ENCODE measurements around the gene MAP4K4. TPM values are rescaled to one million over a fixed set of nuclear protein-coding genes. Genes with fewer than 3 reads are reported as not detected.
A peak's percentile ranks its signal among the peaks of the same experiment; 100 is the strongest.

MAP4K4 gene
- total RNA-seq, 2 experiments from 2014 or later: 92.8 to 94.0 TPM

- Histone ChIP-seq H3K4me3 (ENCODE audit: low read length) (no peak overlapping the region), H3K4me1 (ENCODE audit: insufficient read depth, low read length) (peaks cover 34% of the 10 kb centered on the region), H3K9me3 (ENCODE audit: control insufficient read depth in 1 of 2, insufficient read depth in 1 of 2, low read length in 2 of 2) (no peaks in the 10 kb centered on the region), H3K27ac (ENCODE audit: low read depth in 1 of 2, low read length in 2 of 2) (no peak overlapping the region), H3K27me3 (ENCODE audit: control insufficient read depth in 1 of 2, insufficient read depth in 2 of 2, low read length in 2 of 2) (no peaks in the 10 kb centered on the region), H3K36me3 (ENCODE audit: insufficient read depth, low read length) (peaks cover 62% of the 10 kb centered on the region)
- H3K27me3 Mint-ChIP-seq: no peaks in the 10 kb centered on the region
- peak in 1 of 14 experiments; percentile 27 for DNase-seq
- no peak for ATAC-seq (ENCODE audit: poor library complexity)
- TF ChIP-seq CTCF (IDR thresholded peaks at IDR 0.05): peak; percentile 23
- H3K36me3 Mint-ChIP-seq (ENCODE audit: low read depth): peaks cover 84% of the 10 kb centered on the region
- intact Hi-C loops (cut with DNase I, micrococcal nuclease): loop anchor here in 1 of 2 experiments (2.0 kb wide), 1 partner anchor 489 kb away; no protein-coding TSS in a partner anchor
- peaks cover 46% of the 10 kb centered on the region for H3K4me1 Mint-ChIP-seq (ENCODE audit: low read depth)
- no peaks in the 10 kb centered on the region for H3K9me3 Mint-ChIP-seq
- H3K4me3 Mint-ChIP-seq: no peak overlapping the region
- H3K27ac Mint-ChIP-seq: no peak overlapping the region
- ChIA-PET CTCF (interaction anchor here (0.7 to 2.5 kb wide), 13 partner anchors 8 to 490 kb away, joined by 3 to 19 read pairs (median 4); partner anchors contain the start of gene MAP4K4), POLR2A (interaction anchor here (0.6 to 2.5 kb wide), 7 partner anchors 9 to 475 kb away, joined by 3 to 24 read pairs (median 4); no protein-coding TSS in a partner anchor)
Observed at GRCh38 chr2:101832114-101832513, 134.6 kb downstream of the MAP4K4 start.

- no peak for TF ChIP-seq CTCF (IDR thresholded peaks at IDR 0.05)
- H3K9me3 ChIP-seq (ENCODE audit: control insufficient read depth in 1 of 2, insufficient read depth in 1 of 2, low read length in 2 of 2): no peaks in the 10 kb centered on the region
- peaks cover 21% of the 10 kb centered on the region for H3K4me1 ChIP-seq (ENCODE audit: insufficient read depth, low read length)
- H3K27me3 Mint-ChIP-seq: no peaks in the 10 kb centered on the region
- DNase-seq: no peak
- H3K36me3 Mint-ChIP-seq (ENCODE audit: low read depth): peaks cover 84% of the 10 kb centered on the region
- ChIA-PET POLR2A (no interaction called here), CTCF (interaction anchor here (1.0 kb wide), 1 partner anchor 415 kb away, joined by 3 read pairs; no protein-coding TSS in a partner anchor)
- H3K27ac ChIP-seq (ENCODE audit: low read depth in 1 of 2, low read length in 2 of 2): no peak overlapping the region
- H3K4me3 ChIP-seq (ENCODE audit: low read length): no peak overlapping the region
- H3K4me3 Mint-ChIP-seq: no peak overlapping the region
- no peaks in the 10 kb centered on the region for H3K9me3 Mint-ChIP-seq
- peak overlapping the region; percentile 6 for H3K27ac Mint-ChIP-seq
- intact Hi-C loops (cut with DNase I, micrococcal nuclease): loop anchor here in 1 of 2 experiments (2.0 kb wide), 1 partner anchor 491 kb away; no protein-coding TSS in a partner anchor
- peaks cover 35% of the 10 kb centered on the region for H3K4me1 Mint-ChIP-seq (ENCODE audit: low read depth)
- H3K27me3 ChIP-seq (ENCODE audit: control insufficient read depth in 1 of 2, insufficient read depth in 2 of 2, low read length in 2 of 2): no peaks in the 10 kb centered on the region
- H3K36me3 ChIP-seq (ENCODE audit: insufficient read depth, low read length): peaks cover 72% of the 10 kb centered on the region
- no peak for ATAC-seq (ENCODE audit: poor library complexity)
Observed at GRCh38 chr2:101833890-101834523, 136.5 kb downstream of the MAP4K4 start.

DNA sequence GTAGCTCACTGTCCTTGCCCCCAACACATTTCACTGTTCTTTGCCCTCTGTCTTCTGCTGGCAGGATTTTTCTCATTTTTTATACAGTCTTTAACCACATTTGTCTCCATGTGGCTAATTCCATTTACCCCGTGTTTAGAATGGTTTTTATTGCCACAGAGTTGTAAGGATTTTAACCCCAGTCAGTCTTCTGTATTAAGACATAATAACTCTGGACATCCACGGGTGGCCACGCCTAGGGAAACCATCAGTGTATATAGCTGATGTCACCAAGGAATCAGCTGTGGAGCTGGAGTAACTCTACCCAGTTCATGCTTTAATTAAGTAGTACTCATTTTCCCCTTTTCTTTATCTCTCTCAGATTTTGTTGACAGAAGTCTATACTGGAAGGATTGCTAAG is 139.8 kb downstream of the MAP4K4 start:
- intact Hi-C loops (cut with DNase I, micrococcal nuclease): no loop called here
- no peaks in the 10 kb centered on the region for H3K9me3 Mint-ChIP-seq
- H3K4me3 ChIP-seq (ENCODE audit: low read length): no peak overlapping the region
- H3K4me3 Mint-ChIP-seq: no peak overlapping the region
- peaks cover 38% of the 10 kb centered on the region for H3K4me1 Mint-ChIP-seq (ENCODE audit: low read depth)
- DNase-seq (no peak), ATAC-seq (ENCODE audit: poor library complexity) (no peak)
- H3K36me3 ChIP-seq (ENCODE audit: insufficient read depth, low read length): peaks cover 84% of the 10 kb centered on the region
- peaks cover 86% of the 10 kb centered on the region for H3K36me3 Mint-ChIP-seq (ENCODE audit: low read depth)
- H3K27ac Mint-ChIP-seq: peak overlapping the region; percentile 0
- H3K27me3 Mint-ChIP-seq: no peaks in the 10 kb centered on the region
- no peak for TF ChIP-seq CTCF (IDR thresholded peaks at IDR 0.05)
- H3K9me3 ChIP-seq (ENCODE audit: control insufficient read depth in 1 of 2, insufficient read depth in 1 of 2, low read length in 2 of 2): no peaks in the 10 kb centered on the region
- ChIA-PET CTCF (interaction anchor here (1.7 kb wide), 1 partner anchor 10 kb away, joined by 3 read pairs; no protein-coding TSS in a partner anchor), POLR2A (no interaction called here)
- H3K4me1 ChIP-seq (ENCODE audit: insufficient read depth, low read length): peaks cover 9% of the 10 kb centered on the region
- no peak overlapping the region for H3K27ac ChIP-seq (ENCODE audit: low read depth in 1 of 2, low read length in 2 of 2)
- no peaks in the 10 kb centered on the region for H3K27me3 ChIP-seq (ENCODE audit: control insufficient read depth in 1 of 2, insufficient read depth in 2 of 2, low read length in 2 of 2)

Measured in CD4-positive, alpha-beta T cell (primary cell).